CD14-positive monocyte (primary cell): ENCODE results near the gene TUBG2. TPM values are rescaled to one million over a fixed set of nuclear protein-coding genes. Genes with fewer than 3 reads are reported as not detected.
A peak's percentile ranks its signal among the peaks of the same experiment; 100 is the strongest.

Experiments used
- DNase-seq, 3 donors: peaks; one replicate each; pipeline ENCODE4 v3.0.0-alpha.2; 2011 to 2022
- H2AFZ ChIP-seq: 2 replicates; pipeline ENCODE4 v1.6.0; 2012; ENCODE audit warnings: mild to moderate bottlenecking, low read depth, low read length, inconsistent platforms; ENCODE audit not compliant: insufficient read depth, poor library complexity, severe bottlenecking
- H3K27ac ChIP-seq, 2 donors: 1 replicate in 1 of 2; 2 replicates in 1 of 2; pipeline ENCODE4 v1.5.1; 2012 to 2013; ENCODE audit warnings: low read length in 2 of 2, control low read depth in 1 of 2, inconsistent platforms in 1 of 2, low read depth in 1 of 2, mild to moderate bottlenecking in 1 of 2
- H3K27me3 ChIP-seq, 2 donors: one replicate each; pipeline versions ENCODE4 v1.6.0 to v1.6.1; 2011 to 2013; ENCODE audit warnings: low read length in 2 of 2; ENCODE audit not compliant: control insufficient read depth in 2 of 2, insufficient read depth in 2 of 2
- H3K36me3 ChIP-seq, 2 donors: replicated peaks in 1 of 2; 1 replicate in 1 of 2; 2 replicates in 1 of 2; pipeline versions ENCODE4 v1.5.1 to v1.6.1; 2012 to 2013; ENCODE audit warnings: low read length in 2 of 2, control low read depth in 1 of 2, inconsistent platforms in 1 of 2, mild to moderate bottlenecking in 1 of 2; ENCODE audit not compliant: insufficient read depth in 2 of 2, control insufficient read depth in 1 of 2
- H3K4me1 ChIP-seq, 2 donors: 1 replicate in 1 of 2; 2 replicates in 1 of 2; pipeline versions ENCODE4 v1.5.1 to v1.6.1; 2012 to 2013; ENCODE audit warnings: low read length in 2 of 2, control low read depth in 1 of 2, inconsistent platforms in 1 of 2, mild to moderate bottlenecking in 1 of 2, moderate library complexity in 1 of 2; ENCODE audit not compliant: insufficient read depth in 2 of 2, control insufficient read depth in 1 of 2
- H3K4me2 ChIP-seq: replicated peaks from 2 replicates; pipeline ENCODE3; 2012; ENCODE audit warnings: low read length, moderate library complexity, mild to moderate bottlenecking; ENCODE audit not compliant: poor library complexity, severe bottlenecking; ENCODE audit errors: extremely low read depth
- H3K4me3 ChIP-seq, 3 experiments: fragments of 200-600 bp in 1 of 3; sonication (generic) in 1 of 3; replicated peaks in 1 of 3; 1 replicate in 2 of 3; 2 replicates in 1 of 3; pipeline ENCODE4 v1.5.1; 2011 to 2013; ENCODE audit warnings: low read length in 3 of 3, mild to moderate bottlenecking in 3 of 3, control low read depth in 2 of 3, low read depth in 2 of 3, inconsistent platforms in 1 of 3, moderate library complexity in 1 of 3
- H3K79me2 ChIP-seq: 2 replicates; pipeline ENCODE4 v1.6.0; 2012; ENCODE audit warnings: mild to moderate bottlenecking, control low read depth, inconsistent platforms, low read length, moderate library complexity; ENCODE audit not compliant: insufficient read depth
- H3K9ac ChIP-seq: 2 replicates; pipeline ENCODE4 v1.6.0; 2017; ENCODE audit warnings: low read length, mild to moderate bottlenecking; ENCODE audit not compliant: insufficient read depth, poor library complexity, severe bottlenecking
- H3K9me3 ChIP-seq, 2 donors: replicated peaks in 1 of 2; 1 replicate in 1 of 2; 2 replicates in 1 of 2; pipeline versions ENCODE4 v1.5.1 to v1.6.1; 2012 to 2013; ENCODE audit warnings: low read length in 2 of 2, control low read depth in 1 of 2; ENCODE audit not compliant: control insufficient read depth in 1 of 2, insufficient read depth in 1 of 2
- H4K20me1 ChIP-seq: 2 replicates; pipeline ENCODE4 v1.6.0; 2012; ENCODE audit warnings: mild to moderate bottlenecking, low read length, control low read depth, moderate library complexity; ENCODE audit not compliant: insufficient read depth
- H3K27ac Mint-ChIP-seq, 7 donors: one replicate each; pipeline ENCODE4 v1.8.0; 2020; ENCODE audit warnings: mild to moderate bottlenecking in 7 of 7, mixed read lengths in 7 of 7, moderate library complexity in 6 of 7, inconsistent platforms in 2 of 7
- H3K27me3 Mint-ChIP-seq, 3 donors: one replicate each; pipeline ENCODE4 v1.8.0; 2021 to 2022; ENCODE audit warnings: low read depth in 3 of 3, mild to moderate bottlenecking in 3 of 3, mixed read lengths in 3 of 3, moderate library complexity in 3 of 3, inconsistent platforms in 1 of 3
- H3K36me3 Mint-ChIP-seq, 2 donors: one replicate each; pipeline ENCODE4 v1.8.0; 2020; ENCODE audit warnings: mixed read lengths in 2 of 2, inconsistent platforms in 1 of 2, mild to moderate bottlenecking in 1 of 2
- H3K4me1 Mint-ChIP-seq: one replicate; pipeline ENCODE4 v1.8.0; 2020; ENCODE audit warnings: mild to moderate bottlenecking, mixed read lengths
- H3K4me3 Mint-ChIP-seq, 2 donors: one replicate each; pipeline ENCODE4 v1.8.0; 2020; ENCODE audit warnings: mild to moderate bottlenecking in 2 of 2, mixed read lengths in 2 of 2, moderate library complexity in 1 of 2
- H3K9me3 Mint-ChIP-seq, 7 donors: one replicate each; pipeline ENCODE4 v1.8.0; 2020 to 2022; ENCODE audit warnings: mixed read lengths in 7 of 7, mild to moderate bottlenecking in 6 of 7, moderate library complexity in 6 of 7, inconsistent platforms in 2 of 7
- CTCF ChIP-seq: fragments of 200-600 bp; IDR thresholded peaks from one replicate; pipeline ENCODE4 v1.8.0; 2022; ENCODE audit warnings: antibody characterized with exemption, mild to moderate bottlenecking
- WGBS: methylation state at CpG from one replicate; pipeline ENCODE4 v1.1.5; 2013; ENCODE audit warnings: missing lambda C conversion rate; ENCODE audit not compliant: insufficient coverage; 5-methylcytosine and 5-hydroxymethylcytosine counted together
- intact Hi-C, 2 donors: fragments of 100-400 bp; cut with micrococcal nuclease; formaldehyde crosslinking; loops; one replicate each; pipeline versions ENCODE4 v1.15.0 to v1.15.1; 2023
- polyA plus RNA-seq, 3 donors: library from polyadenylated mRNA; depleted of rRNA in 1 of 3; unstranded in 2 of 3; stranded (reverse) in 1 of 3; fragments of 300-500 nt in 2 of 3; fragments of >200 nt in 1 of 3; fragmentation: Illumina TruSeq in 2 of 3; gene quantifications; 1 replicate in 2 of 3; 2 replicates in 1 of 3; pipeline ENCODE4 v1.2.3, GENCODE V29; 2012 to 2021

The TUBG2 gene
- polyA plus RNA-seq, 3 donors, result 0.31 to 7.3 (median 0.47) TPM

GRCh38 chr17:42667088-42667951 lies 8.2 kb downstream of the TUBG2 start:
- peak overlapping the region in 1 of 7 donors; percentile 28 for H3K27ac Mint-ChIP-seq
- peaks cover 16 to 29% of the 10 kb centered on the region in 2 donors for H3K27me3 ChIP-seq
- no peak overlapping the region for H3K9ac ChIP-seq
- no peaks in the 10 kb centered on the region for H4K20me1 ChIP-seq
- peaks cover 3 to 11% of the 10 kb centered on the region in 2 donors for H3K9me3 ChIP-seq
- peak in 1 of 3 donors; percentile 43 for DNase-seq
- H3K4me2 ChIP-seq, result no peak overlapping the region
- H3K36me3 Mint-ChIP-seq, result peaks cover 27 to 40% of the 10 kb centered on the region in 2 donors
- H3K9me3 Mint-ChIP-seq, result peaks cover 0 to 18% (median 12%) of the 10 kb centered on the region in 7 donors
- H3K4me3 Mint-ChIP-seq, result no peak overlapping the region
- TF ChIP-seq CTCF, result no peak
- H3K79me2 ChIP-seq, result no peaks in the 10 kb centered on the region
- no CpG with 5 or more reads among the region's 7 CpGs for WGBS
- H3K27ac ChIP-seq, result no peak overlapping the region
- H2AFZ ChIP-seq, result no peak overlapping the region
- H3K4me1 Mint-ChIP-seq, result peaks cover 18% of the 10 kb centered on the region
- peaks cover 31 to 41% (median 34%) of the 10 kb centered on the region in 3 donors for H3K27me3 Mint-ChIP-seq
- H3K4me3 ChIP-seq, result no peak overlapping the region
- intact Hi-C loops, result no loop called here
- no peaks in the 10 kb centered on the region for H3K36me3 ChIP-seq
- peaks cover 9 to 18% of the 10 kb centered on the region in 2 donors for H3K4me1 ChIP-seq

GRCh38 chr17:42669705-42669976 lies 10.6 kb downstream of the TUBG2 start:
- Mint-ChIP-seq H3K4me3 (peak overlapping the region in 1 of 2 donors; percentile 62), H3K9me3 (peaks cover 0 to 18% (median 12%) of the 10 kb centered on the region in 7 donors), H3K4me1 (peaks cover 26% of the 10 kb centered on the region), H3K27ac (no peak overlapping the region), H3K36me3 (peaks cover 28 to 40% of the 10 kb centered on the region in 2 donors), H3K27me3 (peaks cover 49 to 64% (median 56%) of the 10 kb centered on the region in 3 donors)
- Histone ChIP-seq H3K27me3 (peaks cover 27 to 52% of the 10 kb centered on the region in 2 donors), H3K79me2 (no peaks in the 10 kb centered on the region), H3K4me1 (peaks cover 23 to 33% of the 10 kb centered on the region in 2 donors), H3K4me2 (peak overlapping the region; percentile 73), H3K4me3 (no peak overlapping the region), H4K20me1 (no peaks in the 10 kb centered on the region), H3K9me3 (peaks cover 3 to 16% of the 10 kb centered on the region in 2 donors), H2AFZ (no peak overlapping the region), H3K36me3 (no peaks in the 10 kb centered on the region), H3K27ac (no peak overlapping the region), H3K9ac (no peak overlapping the region)
- intact Hi-C loops, result no loop called here
- WGBS, result 44% methylated on average over 6 of the region's 12 CpGs
- TF ChIP-seq CTCF, result no peak
- DNase-seq, result no peak
